RWPE1 (cell line): ENCODE results near the gene USP49.

ENCODE experiments used
- CTCF ChIA-PET: fragments of 350-600 bp; sonication (Branson Sonifier 250); formaldehyde crosslinking; extraction: SDS; loops from one replicate; lab custom pipeline; 2021; lab: Yijun Ruan, JAX
- POLR2A ChIA-PET: fragments of 400-600 bp; formaldehyde crosslinking; extraction: SDS; loops from one replicate; lab custom pipeline; 2020; ENCODE audit warnings: antibody characterized with exemption; ENCODE audit not compliant: low non-redundant PET; lab: Yijun Ruan, JAX
- DNase-seq: peaks from one replicate; pipeline ENCODE4 v3.0.0; 2012; ENCODE audit warnings: low spot score
- H3K27ac ChIP-seq: fragments of 450-650 bp; 2 replicates; pipeline ENCODE4 v1.5.1; 2017
- CTCF ChIP-seq: fragments of 450-650 bp; conservative IDR thresholded peaks from 2 replicates; pipeline ENCODE4 v1.5.1; 2017; ENCODE audit warnings: low read depth, mild to moderate bottlenecking

USP49 gene

GRCh38 chr6:41783106-41783780 is 111.9 kb downstream of the USP49 start:
- peak overlapping the region; percentile 97 for H3K27ac ChIP-seq
- DNase-seq = no peak
- CTCF ChIA-PET = interaction anchor here (0.6 to 1.8 kb wide), 3 partner anchors 19 to 261 kb away, joined by 3 to 6 read pairs (median 4); no protein-coding TSS in a partner anchor
- POLR2A ChIA-PET = no interaction called here
- TF ChIP-seq CTCF = no peak

GRCh38 chr6:41781366-41781730 is 113.8 kb downstream of the USP49 start:
- peak overlapping the region; percentile 97 for H3K27ac ChIP-seq
- POLR2A ChIA-PET = interaction anchor here (0.7 kb wide), 1 partner anchor 140 kb away, joined by 4 read pairs; the partner anchor contains the start of genes BYSL and MED20
- DNase-seq = no peak
- CTCF ChIA-PET = interaction anchor here (0.7 to 1.2 kb wide), 2 partner anchors 48 to 325 kb away, joined by 3 read pairs; no protein-coding TSS in a partner anchor
- TF ChIP-seq CTCF = no peak

- DNase-seq = peak; percentile 65
- POLR2A ChIA-PET = no interaction called here
- no peak for TF ChIP-seq CTCF
- peak within 1 kb of the TSS; percentile 97 for H3K27ac ChIP-seq
- CTCF ChIA-PET = interaction anchor here (0.7 to 1.2 kb wide), 4 partner anchors 47 to 324 kb away, joined by 3 to 5 read pairs (median 4); no protein-coding TSS in a partner anchor
Observed at GRCh38 chr6:41780551-41781365, 114.4 kb downstream of the USP49 start, which contains the start of gene PRICKLE4. Gene PRICKLE4, plus strand, starts transcription at chr6:41780782. Its CDS starts 2,692 bp downstream, at chr6:41783474.

- DNase-seq = peak; percentile 93
- peak; percentile 96 for TF ChIP-seq CTCF
- peak within 1 kb of the TSS; percentile 97 for H3K27ac ChIP-seq
- ChIA-PET CTCF (interaction anchor here (0.6 to 1.2 kb wide), 5 partner anchors 16 to 317 kb away, joined by 3 to 5 read pairs (median 4); no protein-coding TSS in a partner anchor), POLR2A (no interaction called here)
Observed at GRCh38 chr6:41779788-41780550, 115.2 kb downstream of the USP49 start, which contains the start of gene FRS3. Gene FRS3, minus strand, starts transcription at chr6:41779900. Its CDS starts 2,913 bp downstream, at chr6:41776987.

- POLR2A ChIA-PET = no interaction called here
- TF ChIP-seq CTCF = no peak
- no peak for DNase-seq
Observed at GRCh38 chr6:41779336-41779735, 115.8 kb downstream of the USP49 start.

More at GRCh38 chr6:41779336-41779735, 115.8 kb downstream of the USP49 start:
- CTCF ChIA-PET = interaction anchor here (0.9 to 1.2 kb wide), 3 partner anchors 158 to 317 kb away, joined by 4 to 5 read pairs (median 4); no protein-coding TSS in a partner anchor
- peak overlapping the region; percentile 97 for H3K27ac ChIP-seq
